GM21423 (cell line): Measurements from ENCODE around the gene LRRC8D.

Source experiments
- ATAC-seq: cut with Tn5 transposase; IDR thresholded peaks from one replicate; pipeline ENCODE4 v1.9.1; 2021; ENCODE audit warnings: mild to moderate bottlenecking, moderate library complexity; ENCODE audit not compliant: unreplicated experiment

Gene LRRC8D

DNA sequence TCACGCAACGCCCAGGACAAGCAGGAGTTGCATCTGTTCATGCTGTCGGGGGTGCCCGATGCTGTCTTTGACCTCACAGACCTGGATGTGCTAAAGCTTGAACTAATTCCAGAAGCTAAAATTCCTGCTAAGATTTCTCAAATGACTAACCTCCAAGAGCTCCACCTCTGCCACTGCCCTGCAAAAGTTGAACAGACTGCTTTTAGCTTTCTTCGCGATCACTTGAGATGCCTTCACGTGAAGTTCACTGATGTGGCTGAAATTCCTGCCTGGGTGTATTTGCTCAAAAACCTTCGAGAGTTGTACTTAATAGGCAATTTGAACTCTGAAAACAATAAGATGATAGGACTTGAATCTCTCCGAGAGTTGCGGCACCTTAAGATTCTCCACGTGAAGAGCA, 113.6 kb downstream of the LRRC8D start:
- no peak for ATAC-seq

DNA sequence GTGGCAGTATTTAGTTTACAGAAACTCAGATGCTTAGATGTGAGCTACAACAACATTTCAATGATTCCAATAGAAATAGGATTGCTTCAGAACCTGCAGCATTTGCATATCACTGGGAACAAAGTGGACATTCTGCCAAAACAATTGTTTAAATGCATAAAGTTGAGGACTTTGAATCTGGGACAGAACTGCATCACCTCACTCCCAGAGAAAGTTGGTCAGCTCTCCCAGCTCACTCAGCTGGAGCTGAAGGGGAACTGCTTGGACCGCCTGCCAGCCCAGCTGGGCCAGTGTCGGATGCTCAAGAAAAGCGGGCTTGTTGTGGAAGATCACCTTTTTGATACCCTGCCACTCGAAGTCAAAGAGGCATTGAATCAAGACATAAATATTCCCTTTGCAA, 114.4 kb downstream of the LRRC8D start:
- no peak for ATAC-seq

- no peak for ATAC-seq
These were observed 115.9 kb downstream of the LRRC8D start for GRCh38 chr1:89936694-89937093.

DNA sequence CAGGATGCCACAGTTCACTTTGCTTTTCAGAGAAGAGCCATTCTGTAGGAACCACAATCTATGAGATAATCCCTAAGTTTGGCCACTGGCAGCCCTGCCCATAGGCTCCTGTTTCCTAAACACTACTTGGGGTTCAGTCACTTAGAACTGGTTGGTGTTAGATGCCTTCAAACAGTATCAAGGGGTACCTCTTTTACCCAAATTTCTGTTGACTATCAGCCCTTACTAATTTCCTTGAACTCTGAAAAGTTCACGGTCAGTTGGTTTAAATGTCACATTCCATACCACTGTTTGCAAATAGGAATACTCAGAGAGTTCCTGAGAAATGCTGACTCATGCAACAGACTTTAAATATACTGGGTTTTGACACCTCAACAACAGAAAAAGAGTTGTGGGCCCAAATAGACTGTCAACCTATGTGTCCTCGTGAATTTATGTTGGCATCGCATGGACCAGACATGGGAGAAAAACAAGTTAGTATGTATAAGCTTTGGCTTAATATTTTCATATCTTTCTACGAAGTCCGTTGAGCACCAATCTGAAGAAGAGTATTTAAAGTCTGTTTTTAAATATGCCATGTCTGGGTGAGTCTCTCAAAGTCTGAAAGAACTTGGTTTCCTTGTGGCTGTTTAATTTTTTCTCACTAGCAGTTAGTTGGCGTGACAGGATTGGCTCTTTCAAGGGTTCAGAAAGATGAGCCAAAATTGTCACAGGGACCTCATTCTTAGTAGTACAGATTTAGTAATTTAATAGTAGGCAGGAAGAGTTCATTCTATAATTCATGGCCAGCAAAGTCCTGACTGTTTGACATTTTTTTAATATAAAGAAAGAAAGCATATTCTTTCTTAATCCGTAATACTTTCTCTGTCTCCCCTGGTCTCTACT, 117.6 kb downstream of the LRRC8D start:
- ATAC-seq = no peak

DNA sequence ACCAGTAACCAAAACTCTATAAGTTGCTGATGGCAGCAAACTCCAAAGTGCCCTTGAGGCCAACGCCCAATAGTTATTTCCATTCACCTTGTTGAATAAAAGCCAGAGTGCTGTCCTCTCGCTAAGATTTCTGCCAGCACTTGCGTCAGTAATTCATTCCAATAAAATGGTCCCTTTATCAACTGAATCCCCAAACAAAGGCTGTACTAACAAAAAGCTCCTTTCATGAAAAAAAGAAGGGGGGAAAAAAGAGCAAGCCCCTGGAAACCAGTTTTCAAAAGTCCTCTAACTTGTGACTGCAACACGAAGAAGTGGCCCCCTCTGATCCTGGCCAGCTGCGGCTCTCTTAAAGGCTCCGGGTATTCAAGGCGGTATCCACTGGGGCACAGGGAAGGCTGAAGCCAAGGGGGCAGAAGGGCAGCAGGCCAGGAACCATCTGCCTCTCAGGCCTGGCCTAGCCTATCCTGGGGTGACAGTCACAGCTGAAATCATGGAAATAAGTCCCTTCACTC, 118.3 kb downstream of the LRRC8D start:
- no peak for ATAC-seq

GRCh38 chr1:89939693-89940438, 119.0 kb downstream of the LRRC8D start:
- no peak for ATAC-seq

- ATAC-seq = no peak
These were observed 120.4 kb downstream of the LRRC8D start for GRCh38 chr1:89941110-89941766.

GRCh38 chr1:89942014-89942413, 121.2 kb downstream of the LRRC8D start:
- ATAC-seq = no peak

- ATAC-seq = no peak
These were observed 122.2 kb downstream of the LRRC8D start for GRCh38 chr1:89942825-89943658.

DNA sequence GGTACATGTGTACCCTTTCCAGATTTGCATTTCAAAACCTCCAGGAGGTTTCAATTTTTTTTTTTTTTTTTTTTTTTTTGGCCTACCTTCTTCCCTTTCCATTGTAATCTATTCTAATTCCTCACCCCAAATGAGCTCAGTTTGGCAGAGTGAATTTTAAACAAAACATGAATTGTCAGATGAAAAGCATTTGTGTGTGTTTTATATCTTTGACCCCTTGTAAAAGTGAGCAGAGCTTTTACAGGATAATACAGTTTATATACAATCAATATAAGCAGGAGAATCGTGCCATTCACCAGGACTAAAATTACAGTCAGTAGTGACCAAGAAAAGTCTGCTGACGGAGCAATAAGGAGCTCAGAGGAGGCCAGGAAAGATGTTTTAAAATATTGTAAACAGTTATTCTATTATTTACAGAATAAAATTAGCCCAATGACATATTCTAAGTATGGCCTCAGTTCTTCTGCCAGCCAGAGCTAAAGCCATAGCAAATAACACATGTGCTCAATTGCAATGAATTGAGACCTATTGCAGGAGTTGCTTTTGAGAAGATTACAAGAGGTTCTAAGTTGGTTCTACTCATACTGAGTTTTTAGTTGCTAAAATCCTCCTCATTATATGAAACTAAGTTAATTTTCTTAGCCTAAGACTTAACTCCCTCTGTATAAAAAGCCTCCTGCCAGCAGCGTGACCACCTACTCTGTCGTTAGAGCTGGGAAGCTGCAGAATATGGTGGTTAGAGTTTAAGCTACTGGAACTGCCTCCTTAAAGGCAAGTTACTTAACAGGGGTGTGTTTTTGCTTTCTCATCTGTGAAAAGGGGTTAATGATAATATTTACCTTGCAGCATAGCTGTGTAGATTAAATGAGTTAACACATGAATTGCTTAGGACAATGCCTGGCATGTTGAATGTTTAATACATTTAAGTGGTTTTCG, 123.3 kb downstream of the LRRC8D start:
- no peak for ATAC-seq

GRCh38 chr1:89945852-89946476, 125.1 kb downstream of the LRRC8D start:
- ATAC-seq = peak; percentile 80

DNA sequence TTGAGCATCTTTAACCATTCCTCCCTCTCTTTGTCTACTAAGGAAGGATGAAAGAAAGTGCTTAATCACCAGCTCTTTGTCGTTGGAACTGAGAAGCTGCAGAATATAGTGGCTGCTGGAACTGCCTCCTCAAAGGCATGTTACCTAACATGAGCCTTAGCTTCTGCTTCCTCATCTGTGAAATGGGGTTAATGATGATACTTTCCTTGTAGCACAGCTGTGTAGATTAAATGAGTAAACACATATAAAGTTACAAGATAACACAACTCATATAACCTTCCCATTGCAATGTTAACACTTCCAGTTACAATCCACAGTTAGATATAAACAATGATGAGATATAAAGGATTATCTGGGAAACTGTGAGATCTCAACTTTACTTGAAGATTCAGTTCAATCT, 125.7 kb downstream of the LRRC8D start:
- no peak for ATAC-seq

GRCh38 chr1:89948722-89949345, 128.0 kb downstream of the LRRC8D start:
- ATAC-seq = no peak

DNA sequence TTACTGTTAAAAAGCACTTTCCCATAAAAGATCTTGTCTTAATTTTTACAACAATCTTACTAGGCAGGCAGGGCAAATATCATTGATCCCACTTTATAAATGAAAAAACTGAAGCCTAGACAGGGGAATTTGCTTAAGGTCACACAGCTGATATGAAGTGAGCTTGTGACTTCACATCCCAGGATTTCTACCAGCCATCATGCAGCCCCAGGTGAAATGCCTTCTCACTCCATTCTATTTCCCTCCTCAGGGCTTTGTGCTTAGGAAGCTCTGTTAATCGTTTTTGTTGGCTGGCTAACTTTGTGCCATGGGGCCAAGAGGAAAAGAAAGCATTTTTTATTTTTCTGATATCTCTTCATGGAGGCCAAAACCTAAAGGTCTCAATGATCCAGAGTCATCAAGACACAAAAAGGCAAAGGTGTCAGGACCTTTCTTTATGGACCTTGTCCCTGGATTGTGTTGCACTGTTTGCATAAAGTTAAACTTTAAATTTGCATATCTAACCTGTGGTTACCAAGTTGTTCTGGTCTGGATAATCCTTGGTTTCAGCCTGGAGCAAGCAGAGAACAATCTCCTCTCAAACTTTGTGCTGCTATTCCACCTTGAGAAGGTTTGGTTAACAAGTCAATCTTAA, 129.3 kb downstream of the LRRC8D start:
- ATAC-seq = no peak

- ATAC-seq = no peak
These were observed 129.9 kb downstream of the LRRC8D start for GRCh38 chr1:89950703-89951102.

DNA sequence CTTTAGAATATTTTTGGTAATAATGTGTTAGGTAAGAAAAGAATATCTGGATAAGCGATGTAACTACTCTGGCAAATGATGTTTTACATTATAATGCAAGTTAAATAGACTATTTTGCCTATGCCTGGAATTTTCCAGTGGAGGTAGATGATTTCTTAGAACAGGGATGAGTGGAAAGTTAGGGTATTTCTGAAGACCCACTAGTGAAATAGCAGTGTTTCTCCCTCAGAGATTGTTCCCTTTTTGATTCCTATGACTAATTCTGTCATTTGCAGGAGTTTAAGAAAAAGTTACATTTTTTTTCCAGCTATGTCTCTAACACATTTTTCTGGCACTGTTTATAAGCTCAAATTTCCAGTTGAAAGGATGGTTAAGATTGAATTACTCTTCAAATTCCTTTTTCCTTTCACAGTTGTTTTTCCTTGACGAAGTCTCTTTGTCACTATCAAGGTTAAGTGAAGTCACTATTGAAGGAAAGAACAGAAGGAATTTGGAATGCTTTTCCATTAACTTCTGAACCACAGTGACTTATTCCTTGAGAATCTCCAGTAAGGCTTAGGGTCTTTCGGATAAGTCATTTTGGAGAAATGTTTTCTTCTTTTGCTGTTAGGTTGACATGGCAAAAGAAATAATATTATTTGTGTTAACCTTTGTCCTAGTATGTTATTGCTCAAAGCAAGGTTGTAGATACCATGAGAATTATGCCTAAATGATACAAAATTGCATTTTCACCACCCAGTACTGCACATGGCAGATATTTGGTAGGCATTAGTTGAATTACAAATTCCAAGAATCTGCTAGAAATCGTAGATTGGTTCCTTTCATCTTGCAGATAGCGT, 131.2 kb downstream of the LRRC8D start:
- ATAC-seq = no peak

DNA sequence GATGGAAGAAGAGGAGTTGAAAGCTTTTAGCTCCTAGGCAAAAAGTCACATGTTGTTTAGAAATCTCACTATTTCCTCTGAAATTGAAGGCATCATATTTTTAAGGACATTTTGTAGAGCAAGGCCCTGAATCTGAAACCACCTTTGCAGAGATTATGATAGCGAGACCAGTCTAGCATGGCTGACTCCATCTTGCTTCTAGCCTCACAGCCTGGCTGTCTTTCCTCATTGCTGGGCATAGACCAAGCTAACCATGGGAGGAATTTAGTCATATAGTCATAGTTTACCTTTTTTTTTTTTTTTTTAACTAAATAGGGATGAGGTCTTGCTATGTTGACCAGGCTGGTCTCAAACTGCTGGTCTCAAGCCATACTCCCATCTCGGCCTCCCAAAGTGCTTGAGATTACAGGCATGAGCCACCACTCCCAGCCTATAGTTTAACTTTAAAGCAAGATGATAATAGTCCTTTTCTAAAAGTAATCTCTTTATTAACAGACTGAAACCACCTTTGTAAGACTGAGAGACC, 131.8 kb downstream of the LRRC8D start:
- no peak for ATAC-seq
